Fibroblast of skin of abdomen (primary cell): Measurements from ENCODE around the gene ST6GALNAC4.

Source experiments
- DNase-seq: peaks from one replicate; pipeline ENCODE4 v3.0.0-alpha.2; 2013

Gene ST6GALNAC4

DNA sequence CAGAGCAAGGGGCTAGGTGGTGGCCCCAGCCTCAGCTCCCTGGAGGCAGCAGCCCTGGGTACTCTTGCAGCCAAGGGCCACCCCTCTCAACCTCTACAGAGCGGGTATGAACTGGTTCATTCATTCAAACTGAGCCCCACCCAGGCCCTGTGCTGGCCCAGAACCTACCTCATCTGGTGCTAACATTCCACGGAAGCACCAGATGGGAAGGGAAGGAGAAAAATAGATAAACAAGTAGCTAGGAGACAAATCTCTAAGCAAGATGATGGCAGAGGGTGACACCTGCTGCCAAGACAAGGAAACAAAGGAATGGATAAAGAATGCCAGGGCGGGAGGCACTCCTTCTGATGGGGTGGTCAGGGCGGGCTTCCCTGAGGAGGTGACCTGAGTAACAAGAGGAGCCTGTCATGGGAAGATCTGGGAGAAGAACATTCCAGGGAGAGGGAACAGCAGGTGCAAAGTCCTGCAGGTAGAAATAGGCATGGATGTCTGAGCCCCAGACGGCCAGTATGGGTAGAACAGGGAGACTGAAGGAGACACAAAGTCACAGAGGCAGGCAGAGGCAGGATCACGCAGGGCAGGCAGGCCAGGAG, 6.1 kb downstream of the ST6GALNAC4 start:
- DNase-seq, result no peak

DNA sequence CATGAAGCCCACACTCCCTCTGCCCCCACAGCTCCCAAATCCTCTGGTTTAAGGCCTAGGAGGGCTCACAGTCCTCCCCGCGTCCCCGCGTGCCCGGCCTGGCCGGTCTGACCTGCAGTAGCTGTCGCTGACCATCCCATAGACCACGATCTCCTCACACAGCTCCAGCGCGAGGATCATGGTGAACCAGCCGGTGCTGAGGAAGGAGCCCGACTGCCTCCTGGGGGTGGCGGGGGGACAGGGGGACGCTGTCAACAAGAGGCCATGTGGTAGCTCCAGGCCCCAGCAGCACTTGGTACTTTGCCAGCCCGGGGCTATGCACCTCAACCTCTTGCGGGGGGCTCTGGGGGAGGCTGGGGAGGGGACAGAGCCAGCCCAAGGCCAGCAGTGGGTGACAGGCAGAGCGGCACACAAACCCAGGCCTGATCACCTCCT, 7.0 kb downstream of the ST6GALNAC4 start:
- DNase-seq, result no peak

DNA sequence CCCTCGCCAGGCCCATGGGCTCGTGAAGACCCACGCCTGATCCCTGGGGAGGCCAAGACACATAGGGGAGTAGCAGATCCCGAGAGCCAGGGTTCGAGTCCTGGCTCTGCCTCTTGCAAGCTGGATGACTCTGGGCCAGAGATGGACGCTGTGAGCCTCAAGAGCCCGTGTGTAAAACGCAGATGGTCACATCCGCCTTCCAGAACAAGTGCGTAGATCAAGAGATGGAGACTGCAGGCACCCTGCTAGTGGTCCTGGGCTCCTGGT, 8.2 kb downstream of the ST6GALNAC4 start:
- DNase-seq, result no peak

DNA sequence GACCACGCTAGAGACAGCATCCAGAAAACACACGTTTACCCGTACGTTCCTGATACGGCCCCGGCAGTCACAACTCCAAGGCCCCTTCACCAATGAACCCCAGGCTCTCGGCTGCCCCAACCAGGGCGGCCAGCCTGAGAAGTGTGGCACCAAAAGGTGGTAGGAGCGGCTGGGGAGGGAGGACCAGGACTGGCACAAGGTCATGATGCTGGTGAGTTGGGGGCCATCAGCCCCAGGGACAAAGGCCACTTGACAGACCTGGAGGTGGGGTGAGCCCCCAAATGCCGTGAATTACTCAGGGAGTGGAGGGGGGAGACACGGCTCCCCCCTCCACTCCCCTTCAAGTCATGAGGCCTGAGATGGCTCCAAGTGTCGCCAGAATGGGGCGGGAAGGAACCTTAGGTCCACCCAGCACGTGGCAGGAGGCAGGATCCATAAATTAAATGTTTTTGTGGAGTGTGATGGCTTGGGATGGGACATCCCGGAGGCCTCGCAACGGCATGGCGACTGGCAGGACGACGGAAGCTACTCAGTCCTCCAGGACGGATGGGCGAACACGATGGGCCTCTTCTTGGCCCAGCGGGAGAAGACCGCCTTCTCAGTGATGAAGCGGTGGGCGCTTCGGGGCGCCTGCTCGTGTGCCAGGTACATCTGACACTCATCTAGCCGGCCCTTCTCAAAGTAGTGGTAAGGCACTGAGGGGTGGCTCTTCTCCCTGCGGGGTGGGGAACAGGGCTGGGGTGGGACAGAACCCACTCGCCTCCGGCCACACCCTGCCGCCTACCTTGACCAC, 8.8 kb downstream of the ST6GALNAC4 start:
- DNase-seq, result no peak

DNA sequence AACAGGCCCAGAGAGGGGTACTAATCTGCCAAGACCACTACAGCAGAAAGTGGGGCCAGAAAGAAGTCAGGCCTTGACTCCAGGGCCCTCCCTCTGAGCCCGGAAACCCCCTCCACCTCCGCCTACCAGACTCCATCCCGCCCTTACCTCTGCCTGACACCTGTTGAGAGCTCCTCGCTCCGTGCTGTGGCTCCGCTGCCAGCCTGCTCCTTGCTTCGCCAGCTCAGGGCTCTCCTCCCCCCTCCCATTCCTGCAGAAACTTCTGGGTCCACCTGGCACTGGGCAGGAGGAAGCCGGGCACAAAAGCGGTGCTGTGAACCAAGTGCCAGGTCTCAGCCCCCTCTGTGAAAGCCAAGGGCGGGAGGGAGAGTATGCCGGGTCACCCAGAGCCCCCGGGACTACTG, 11.1 kb downstream of the ST6GALNAC4 start:
- DNase-seq, result no peak

DNA sequence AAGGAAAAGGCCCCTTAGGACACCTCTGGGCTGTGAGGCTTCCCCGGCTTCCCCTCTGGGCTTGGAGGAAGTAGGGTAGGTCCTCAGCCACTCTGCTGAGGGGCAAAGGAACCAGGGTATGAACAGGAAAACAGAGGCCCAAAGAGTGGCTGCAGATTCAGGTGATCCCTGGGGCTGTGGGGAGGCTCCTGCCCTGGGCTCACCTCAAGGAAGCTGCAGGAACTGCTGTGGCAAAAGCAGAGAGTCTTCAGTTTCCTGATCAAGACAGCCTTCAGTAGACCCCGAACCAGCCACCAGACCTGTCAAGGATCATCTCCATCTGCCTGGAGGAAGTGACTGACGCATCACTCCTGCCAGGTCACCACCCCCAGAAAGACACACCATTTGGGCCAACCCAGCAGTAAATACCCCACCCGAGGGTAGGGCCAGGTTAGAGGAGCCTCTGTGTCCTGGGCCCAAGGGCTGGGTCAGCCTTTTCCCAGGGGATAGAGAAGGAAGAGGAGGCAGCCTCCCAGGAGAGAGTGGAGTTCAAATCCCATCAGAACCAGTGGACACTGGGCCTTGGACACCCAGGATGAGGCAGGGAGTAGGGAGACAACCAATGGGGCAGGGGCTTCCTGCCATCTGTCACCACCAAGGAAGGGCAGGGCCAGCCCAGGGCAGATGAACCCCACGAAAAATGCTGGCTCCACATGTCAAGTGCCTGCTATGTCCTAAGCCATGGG, 11.7 kb downstream of the ST6GALNAC4 start:
- DNase-seq, result no peak

DNA sequence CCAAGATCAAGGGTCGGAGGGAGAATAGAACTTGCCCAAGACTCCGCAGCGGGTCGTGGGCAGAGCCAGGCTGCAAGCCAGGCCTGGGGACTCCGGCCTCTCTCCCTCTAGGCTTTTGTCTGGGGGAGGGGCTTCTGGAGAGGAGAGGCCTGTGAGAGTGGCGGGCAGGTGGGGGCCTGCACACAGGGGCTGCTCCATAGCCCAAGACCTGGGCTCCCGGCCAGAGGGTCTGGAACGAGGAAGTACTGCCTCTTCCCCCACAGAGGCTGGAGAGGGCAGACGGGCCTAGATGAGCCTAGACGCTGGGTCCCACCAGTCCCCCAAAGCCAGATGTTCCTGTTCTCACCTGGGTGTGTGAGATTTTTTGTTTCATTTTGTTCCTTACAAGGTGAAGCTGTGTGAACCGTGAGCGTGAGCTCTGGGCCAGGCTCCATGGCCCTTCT, 12.3 kb downstream of the ST6GALNAC4 start:
- no peak for DNase-seq

DNA sequence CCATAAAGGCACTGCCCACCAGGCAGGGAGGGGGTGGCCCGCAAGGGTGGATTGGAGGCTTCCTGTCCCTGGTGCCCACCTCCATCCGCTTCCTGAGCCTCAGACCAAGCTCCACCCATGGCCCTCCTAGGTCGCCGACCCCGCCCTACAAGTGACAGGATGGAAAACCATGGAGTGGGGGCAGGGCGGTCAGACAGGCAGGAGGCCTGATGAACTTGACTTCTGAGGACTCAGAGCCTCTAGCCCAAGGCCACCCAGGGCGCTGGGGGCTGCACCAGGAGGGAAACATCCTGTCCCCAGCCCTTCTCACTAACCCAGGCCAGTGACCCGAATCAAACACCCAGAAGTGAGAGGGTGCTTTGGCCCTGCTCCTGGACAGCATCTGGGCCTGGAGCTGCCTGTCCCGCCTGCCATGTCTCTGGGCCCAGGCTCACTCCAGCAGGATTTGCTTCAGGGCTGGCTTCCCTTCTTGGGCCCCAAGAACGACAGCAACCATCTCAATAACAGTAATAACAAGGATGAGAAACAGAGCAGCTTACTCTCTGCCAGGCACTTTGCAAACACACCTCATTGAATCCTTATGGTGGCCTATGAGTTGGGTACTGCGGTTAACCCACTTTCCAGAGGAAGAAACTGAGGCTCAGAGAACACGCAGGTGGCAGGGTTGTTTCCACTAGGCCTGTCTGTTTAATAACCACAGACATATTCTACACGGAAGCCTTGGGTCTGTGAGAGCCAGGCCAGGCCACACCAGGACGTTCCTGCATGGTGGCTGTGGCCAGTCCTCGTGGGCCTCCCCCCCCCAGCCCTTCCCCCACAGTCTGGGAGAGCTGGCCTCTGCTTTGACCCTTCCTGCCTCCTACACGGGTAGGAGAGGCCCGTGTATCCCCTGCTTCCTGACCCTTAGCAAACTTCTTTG, 13.0 kb downstream of the ST6GALNAC4 start:
- no peak for DNase-seq

DNA sequence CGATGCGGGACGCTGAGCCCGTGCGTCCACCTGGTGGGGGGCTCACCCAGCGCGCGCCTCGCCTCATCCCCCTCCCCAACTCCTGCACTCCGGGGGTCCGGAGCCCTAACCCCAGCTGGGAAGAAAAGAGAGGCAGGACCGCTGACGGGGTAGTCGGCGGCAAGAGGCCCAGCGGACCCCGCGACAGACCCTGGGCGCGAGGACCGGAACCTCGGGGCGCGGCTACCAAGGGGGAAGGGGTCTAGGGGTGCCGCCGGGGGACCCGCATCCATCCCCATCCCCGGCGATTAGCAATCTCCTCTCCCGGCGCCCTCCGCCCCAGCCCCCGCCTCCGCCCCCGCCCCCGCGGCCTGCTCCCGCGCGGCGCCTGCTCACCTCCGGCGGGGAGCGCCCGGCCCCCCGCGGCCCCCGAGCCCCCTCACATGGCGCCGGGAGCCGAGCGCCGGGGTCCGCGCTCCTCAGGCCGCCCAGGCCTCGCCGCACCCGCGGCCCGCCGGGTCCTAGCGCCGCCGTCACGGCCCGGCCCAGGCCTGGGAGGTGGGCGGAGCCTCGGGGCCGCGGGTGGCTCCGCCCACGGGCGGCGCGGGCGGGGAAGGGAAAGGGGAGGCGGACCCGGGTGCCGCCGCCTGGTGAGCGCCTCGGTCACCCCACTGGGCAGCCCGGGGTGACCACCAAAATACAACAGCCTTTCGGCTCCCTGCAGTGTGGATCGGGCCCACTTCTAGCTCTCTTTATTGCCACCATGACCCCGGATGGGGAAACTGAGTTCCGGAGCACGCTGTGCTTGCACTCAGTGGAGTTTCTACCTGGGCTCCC, 17.5 kb downstream of the ST6GALNAC4 start, which contains the start of gene ST6GALNAC6:
TSS of gene ST6GALNAC6 (minus strand) at position 476 of the 816 bp plus-strand sequence. CDS start 1,622 bp downstream, outside the sequence.
- peak; percentile 76 for DNase-seq

DNA sequence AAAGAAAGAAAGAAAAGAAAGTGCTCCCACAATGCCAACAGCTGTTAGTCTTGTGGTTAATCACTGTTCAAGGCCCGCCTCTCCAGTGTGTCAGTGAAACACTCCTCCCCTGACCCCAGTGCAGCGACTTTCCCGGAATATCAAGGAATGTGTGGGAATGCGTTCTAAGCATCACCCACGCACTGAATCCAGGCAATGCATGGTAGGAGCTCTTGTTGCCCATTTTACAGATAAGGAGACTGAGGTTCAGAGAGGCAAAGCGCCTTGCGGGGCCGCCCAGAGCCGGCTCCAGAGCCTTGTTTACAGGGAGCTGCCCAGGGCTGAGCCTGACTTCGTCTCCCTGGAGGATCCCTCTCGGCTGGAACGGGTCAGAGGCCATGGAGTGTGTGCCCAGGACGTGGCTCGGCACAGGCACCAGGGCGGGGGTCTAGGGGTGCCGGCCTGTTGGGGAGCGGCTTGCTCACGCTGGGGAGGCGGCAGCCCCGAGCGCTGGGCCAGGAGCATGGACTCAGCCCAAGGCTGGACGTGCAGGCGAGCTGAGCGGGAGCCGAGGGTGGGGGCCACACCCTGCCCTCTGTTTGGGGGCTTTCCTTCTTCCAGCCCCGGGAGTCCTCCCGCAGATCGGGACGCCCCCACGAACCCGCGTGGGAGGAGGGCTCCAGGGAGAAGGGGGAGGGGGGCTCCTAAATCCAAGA, 18.3 kb downstream of the ST6GALNAC4 start:
- peak; percentile 88 for DNase-seq

DNA sequence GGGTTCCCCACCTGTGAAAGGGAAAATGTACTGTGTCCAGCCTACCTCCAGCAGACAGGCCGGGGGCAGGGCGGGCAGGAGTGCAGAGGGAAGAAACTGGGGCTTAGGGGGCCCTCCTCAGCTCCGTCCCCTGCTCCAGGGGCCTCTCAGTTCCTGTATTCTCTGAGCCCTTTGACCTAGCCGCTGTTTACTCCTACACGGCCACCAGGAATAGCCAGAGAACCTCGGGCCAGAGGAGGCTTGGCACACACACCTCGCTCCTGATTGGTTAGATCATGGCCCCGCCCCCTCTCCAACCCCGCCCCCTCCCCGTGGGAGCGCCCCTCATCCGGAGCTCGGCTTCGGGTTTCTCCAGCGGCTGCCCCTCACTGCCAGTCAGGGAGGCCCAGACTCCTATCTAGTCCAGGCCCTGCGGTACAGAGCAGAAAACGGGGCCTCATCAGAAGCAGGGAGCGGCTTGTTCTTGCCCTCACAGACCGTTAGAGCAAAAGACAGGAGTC, 19.6 kb downstream of the ST6GALNAC4 start:
- peak; percentile 78 for DNase-seq

DNA sequence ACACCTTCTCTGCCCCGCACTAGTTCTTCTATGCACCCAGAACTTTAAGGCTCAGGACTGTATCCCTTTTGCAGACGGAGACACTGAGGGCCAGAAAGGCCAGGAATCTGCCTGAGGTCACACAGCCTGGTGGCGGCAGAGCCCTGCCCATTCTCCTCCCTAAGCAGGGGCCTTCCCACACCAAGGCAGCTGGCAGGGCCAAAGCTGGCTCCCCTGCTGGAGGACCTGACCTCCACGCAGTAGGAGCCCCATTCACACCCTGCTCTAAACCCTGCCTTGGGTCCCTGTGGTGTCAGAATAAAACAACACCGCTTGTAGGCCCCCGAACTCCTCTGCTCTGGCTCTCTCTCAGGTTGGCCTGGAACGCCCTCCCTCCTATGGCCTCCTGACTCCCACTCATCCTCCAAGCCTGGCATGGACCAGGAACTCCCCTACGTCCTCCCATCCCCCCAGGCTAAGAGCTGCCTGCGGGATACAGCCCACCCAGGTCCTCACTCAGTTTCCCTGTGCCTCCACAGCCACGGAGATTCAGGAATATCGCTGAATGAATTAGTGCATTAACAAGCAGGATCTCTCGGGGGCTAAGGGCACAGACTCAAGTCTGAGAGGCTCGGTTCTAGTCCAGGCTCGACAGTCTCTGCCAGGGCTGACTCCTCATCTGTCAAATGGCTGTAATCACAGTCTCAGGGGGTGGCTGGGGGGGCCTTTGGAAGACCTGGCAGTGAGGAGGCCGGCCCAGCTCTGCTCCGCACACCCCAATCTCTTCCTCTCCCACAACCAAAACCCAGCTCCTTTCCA, 20.2 kb downstream of the ST6GALNAC4 start:
- no peak for DNase-seq

DNA sequence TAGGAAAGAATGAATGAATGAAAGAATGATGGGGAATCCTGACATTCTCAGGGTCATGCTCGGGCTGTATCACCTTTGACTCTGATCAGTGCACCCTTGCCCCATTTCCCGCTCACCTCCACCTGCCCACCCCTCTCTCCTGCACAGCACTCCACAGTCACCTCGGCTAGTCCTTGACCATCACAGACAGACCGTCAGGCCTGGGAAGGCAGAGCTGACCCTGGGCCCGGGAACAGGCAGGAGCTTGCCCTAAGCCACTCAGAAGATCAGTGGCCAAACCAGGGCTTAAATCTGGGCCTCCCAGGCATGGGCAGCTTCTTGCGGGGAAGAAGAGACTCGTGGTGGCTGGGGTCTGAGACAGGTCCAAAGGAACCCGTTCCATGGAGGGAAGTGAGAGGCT, 21.0 kb downstream of the ST6GALNAC4 start:
- DNase-seq, result no peak

DNA sequence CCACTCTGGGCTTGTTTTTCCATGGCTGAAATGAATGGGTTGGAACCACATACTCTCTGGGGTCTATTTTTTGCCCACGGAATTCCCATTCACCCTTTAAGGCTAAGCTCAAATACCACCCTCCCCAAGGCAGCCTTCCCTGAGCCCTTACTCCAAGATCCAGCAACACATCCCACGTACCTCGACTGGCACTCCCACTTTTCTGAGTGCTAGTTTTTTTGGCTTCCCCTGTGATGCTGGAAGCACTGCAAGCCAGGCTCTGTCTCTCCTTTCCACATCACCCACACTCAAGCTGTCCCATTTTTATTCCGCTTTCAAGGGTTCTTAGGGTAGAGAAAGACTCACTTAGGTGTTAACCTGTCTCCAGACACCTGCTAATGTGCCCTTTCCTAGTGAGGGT, 23.4 kb downstream of the ST6GALNAC4 start:
- no peak for DNase-seq

DNA sequence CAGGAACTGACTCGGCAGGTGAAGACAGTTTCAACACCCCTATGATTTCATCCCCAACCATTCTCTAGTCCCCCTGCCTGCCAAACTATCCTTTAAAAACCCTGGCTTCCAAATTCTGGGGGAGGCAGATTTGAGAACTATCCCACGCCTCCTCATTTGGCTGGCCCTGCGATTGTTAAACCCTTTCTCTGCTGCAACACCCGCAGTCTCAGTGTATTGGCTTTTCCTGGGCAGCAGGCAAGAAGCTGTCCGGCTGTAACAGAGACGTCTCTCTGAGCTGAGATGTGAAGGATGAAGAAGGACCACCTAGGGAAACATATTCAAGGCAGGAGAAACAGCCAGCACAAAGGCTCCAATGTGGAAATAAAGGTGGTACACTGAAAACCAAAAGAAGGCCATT, 24.0 kb downstream of the ST6GALNAC4 start:
- no peak for DNase-seq

DNA sequence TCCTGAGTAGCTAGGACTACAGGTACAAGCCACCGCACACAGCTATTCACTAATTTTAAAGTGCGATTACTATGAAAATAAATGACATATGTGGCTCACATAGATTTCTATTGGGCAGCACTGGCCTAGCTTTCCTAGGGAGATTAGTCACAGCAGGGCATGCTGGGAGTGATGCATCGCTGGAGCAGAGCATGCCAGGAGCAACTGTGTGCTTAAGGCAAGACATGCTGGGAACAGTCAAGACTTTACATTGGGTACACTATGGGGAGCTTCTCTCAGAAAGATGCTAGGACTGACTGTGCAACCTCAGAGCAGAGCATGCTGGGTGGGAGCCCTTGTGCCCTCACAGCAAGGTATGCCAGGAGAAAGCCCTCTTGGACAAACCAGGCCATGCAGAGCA, 26.8 kb downstream of the ST6GALNAC4 start:
- DNase-seq, result no peak

DNA sequence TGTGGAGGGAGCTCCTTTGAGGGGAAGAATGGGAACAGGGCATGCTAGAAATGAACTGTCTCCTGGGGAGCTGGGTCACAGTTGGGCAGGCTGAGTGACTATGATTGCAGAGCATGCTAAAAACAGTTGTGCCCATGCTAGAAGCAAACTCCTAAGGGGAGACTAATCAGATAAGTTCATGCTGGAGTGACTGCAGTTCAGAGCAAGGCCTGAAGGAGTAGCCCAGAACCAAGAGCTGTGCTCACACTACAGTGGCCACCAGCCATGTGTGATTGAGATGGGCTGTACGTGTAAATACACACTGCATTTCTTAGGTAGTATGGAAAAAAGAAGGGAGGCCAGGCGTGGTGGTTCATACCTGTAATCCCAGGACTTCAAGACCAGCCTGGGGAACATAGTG, 29.0 kb downstream of the ST6GALNAC4 start:
- no peak for DNase-seq

DNA sequence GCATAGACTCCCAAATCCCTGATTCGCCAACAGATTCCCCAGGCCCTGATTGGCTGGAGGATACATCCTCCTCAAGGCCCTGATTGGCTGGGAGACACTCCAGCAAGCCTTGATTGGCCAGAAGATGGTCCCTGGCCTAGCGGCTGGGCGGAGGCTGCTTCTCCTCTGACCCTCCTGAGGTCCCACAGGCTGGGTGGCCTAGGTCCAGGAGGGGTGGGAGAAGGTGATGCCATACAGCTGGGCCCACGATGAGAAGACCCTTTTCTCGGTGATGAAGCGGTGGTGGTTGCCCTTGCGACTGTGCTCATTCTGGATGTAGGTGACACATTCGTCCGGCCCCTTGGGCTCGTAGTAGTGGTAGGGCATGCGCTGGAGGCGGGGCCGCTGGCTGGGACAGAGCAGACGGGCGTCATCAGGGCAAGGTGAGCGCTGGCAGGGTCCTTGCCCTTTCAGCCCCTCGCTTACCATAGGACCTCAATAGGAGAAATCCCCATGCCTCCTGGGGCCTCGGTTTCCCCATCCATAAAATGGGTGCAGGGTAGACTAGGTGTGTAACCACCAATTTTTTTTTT, 30.4 kb downstream of the ST6GALNAC4 start:
- no peak for DNase-seq

DNA sequence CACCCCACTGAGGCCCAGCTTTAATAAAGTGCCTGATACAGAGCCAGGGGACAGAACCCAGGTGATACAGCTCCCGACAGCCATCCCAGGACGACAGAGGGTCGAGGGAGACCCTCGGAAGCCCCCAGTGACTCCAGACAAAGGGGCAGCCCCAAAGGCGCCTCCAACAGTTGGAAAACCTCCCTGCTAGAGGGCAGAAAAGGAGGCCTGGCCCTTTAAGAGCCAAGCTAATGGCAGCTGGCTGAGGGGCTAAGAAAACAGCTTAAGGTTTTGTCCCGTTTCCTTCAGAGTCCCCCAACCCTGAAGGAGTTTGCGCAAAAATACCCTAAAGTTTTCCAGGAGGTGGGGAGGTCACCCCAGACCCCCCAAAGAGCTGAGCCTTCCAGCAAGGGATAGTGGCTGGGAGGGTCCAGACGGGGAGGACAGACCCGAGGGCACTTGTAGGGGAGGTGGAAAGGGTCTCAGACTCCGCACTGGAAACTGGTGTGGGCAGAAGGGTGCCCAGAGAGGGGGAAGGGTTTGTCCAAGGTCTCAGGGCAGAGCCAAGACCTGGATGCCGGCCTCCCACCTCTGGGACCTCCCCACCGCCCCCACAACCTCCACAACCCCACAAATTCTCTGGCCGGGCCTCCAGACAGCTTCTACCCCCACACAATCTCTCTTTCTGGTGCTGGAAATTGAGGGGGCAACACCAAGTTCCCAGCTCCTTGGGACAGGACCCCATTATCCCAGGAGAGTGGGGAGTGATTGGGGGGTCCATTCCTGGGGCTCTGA, 31.1 kb downstream of the ST6GALNAC4 start:
- no peak for DNase-seq
